AG09309 (cell line): ENCODE measurements around the gene DNASE2B.

ENCODE experiments used
- DNase-seq: peaks from one replicate; pipeline ENCODE4 v3.0.0-alpha.2; 2010; ENCODE audit warnings: low read depth
- H3K4me3 ChIP-seq: 2 replicates; pipeline ENCODE4 v1.5.1; 2011; ENCODE audit warnings: mild to moderate bottlenecking, low read depth, low read length, moderate library complexity; ENCODE audit not compliant: control insufficient read depth
- CTCF ChIP-seq: IDR thresholded peaks from 2 replicates; pipeline ENCODE4 v1.5.1; 2011; ENCODE audit warnings: mild to moderate bottlenecking, low read depth, low read length, inconsistent platforms; ENCODE audit not compliant: insufficient read depth, control insufficient read depth; ENCODE audit errors: missing control alignments

The DNASE2B gene

DNA sequence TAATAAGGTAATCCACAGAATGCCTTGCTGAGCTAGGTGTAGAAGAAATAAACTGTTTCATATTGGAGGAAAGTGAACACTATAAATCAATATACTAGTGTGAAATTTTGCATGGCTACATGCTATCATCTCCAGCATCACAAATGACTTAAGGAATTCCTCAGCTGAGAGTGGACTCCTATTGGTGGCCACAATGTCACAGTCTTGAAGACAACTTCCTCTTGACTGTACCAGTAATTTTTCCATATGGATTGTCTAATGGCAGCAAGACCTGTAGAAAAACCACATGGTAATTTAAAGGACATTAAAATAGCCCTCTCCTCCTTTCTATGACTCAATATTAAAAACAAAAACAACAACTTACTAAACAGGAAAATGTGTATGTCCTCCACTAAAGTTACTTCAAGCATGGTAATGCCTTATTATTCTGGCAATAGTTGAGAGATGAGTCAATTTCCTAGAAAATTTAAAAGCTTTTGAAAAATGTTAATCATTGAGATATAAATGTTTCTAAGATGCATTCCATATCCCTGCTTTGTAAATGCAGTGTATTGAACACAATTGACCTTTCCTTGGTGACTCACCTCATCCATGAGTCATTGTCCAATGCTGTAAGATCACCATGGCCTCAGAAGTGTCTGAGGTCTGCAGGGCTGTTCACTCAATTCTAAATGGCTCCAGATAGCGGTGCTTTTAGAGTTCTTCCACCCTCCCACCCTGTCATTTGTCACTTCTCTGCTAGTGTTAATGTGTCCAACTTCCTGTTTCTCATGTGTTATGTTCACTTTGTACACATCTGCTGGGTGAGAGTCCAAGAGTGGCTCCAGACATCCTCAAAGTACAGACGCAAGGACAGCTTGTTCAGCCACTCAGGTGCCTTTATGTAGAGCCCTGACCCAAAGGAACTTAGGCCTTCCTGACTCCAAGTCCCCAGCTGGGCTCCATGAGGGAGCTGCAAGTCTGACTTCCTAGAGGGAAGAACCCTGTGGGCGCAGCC is 32.8 kb upstream of the DNASE2B start:
- DNase-seq: peak; percentile 91
- no peak overlapping the region for H3K4me3 ChIP-seq
- no peak for TF ChIP-seq CTCF

DNA sequence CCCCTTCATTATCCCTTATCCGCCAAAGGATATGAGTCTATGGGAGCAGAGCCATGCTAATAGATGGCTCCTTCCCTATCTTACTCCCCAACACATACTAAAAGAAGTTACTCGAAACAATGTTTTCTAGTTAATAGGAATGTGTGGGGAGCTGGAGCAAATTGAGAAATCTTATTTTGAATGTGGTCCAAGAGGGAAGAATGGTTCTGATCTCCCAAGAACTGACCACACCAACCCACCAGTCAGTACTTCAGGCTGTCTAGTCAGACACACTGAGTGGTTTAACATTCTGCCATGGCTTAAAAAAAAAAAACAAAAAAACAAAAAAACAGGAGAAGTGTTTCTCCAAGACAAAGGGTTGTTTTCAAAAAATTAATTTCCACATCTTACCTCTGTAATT is 31.5 kb upstream of the DNASE2B start:
- TF ChIP-seq CTCF: no peak
- DNase-seq: peak; percentile 78
- no peak overlapping the region for H3K4me3 ChIP-seq

- H3K4me3 ChIP-seq: no peak overlapping the region
- no peak for DNase-seq
- TF ChIP-seq CTCF: no peak
Measured at GRCh38 chr1:84367219-84367618, 31.1 kb upstream of the DNASE2B start.

- DNase-seq: no peak
- no peak for TF ChIP-seq CTCF
- H3K4me3 ChIP-seq: no peak overlapping the region
Measured at GRCh38 chr1:84368441-84368840, 29.8 kb upstream of the DNASE2B start.

- TF ChIP-seq CTCF: no peak
- no peak for DNase-seq
Measured at GRCh38 chr1:84370266-84370665, 28.0 kb upstream of the DNASE2B start.

DNA sequence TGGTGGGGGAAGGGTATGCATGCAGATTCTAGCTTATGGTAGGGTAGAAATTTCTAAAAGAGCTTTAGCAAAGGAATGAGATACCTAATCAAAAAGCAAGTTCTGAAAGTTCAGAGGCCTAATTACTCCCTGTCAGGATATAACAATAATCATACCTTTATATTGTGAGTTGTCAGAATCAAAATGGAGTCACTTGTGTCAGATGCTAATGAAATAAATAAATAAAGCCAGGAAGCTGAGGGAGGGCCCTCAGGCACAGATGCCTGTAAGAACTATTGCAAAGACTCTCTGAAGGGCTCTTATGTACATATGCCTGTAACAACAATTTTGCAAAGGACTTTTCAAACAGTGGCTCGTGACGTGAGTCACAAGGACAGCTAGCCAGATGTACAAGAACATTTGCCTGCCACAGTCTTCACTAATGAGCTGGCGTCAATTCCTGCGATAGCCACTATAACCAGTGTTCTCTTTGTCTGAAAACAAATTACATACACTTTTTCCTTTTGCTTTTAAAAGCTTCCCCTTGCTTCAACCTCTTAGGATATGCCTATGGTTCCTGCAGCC is 27.4 kb upstream of the DNASE2B start:
- no peak for TF ChIP-seq CTCF
- no peak overlapping the region for H3K4me3 ChIP-seq
- DNase-seq: peak; percentile 11

More at GRCh38 chr1:84370266-84370665, 28.0 kb upstream of the DNASE2B start:
- H3K4me3 ChIP-seq: no peak overlapping the region
